IgD-negative memory B cell (primary cell): ENCODE data around the gene CCDC188. TPM values are rescaled to one million over a fixed set of nuclear protein-coding genes. Genes with fewer than 3 reads are reported as not detected.
A peak's percentile ranks its signal among the peaks of the same experiment; 100 is the strongest.

Experiments used
- H3K27ac Mint-ChIP-seq, 3 donors: one replicate each; pipeline ENCODE4 v1.8.0; 2020 to 2022; ENCODE audit warnings: mild to moderate bottlenecking in 3 of 3, mixed read lengths in 3 of 3, moderate library complexity in 1 of 3
- H3K27me3 Mint-ChIP-seq: one replicate; pipeline ENCODE4 v1.8.0; 2021; ENCODE audit warnings: mixed read lengths
- H3K36me3 Mint-ChIP-seq: one replicate; pipeline ENCODE4 v1.8.0; 2020; ENCODE audit warnings: mild to moderate bottlenecking, mixed read lengths
- H3K4me1 Mint-ChIP-seq, 3 donors: one replicate each; pipeline ENCODE4 v1.8.0; 2020 to 2022; ENCODE audit warnings: mixed read lengths in 3 of 3, mild to moderate bottlenecking in 1 of 3
- H3K4me3 Mint-ChIP-seq, 4 donors: one replicate each; pipeline ENCODE4 v1.8.0; 2020 to 2022; ENCODE audit warnings: mild to moderate bottlenecking in 4 of 4, mixed read lengths in 4 of 4, moderate library complexity in 3 of 4
- H3K9me3 Mint-ChIP-seq, 3 donors: one replicate each; pipeline ENCODE4 v1.8.0; 2020 to 2021; ENCODE audit warnings: mixed read lengths in 3 of 3, mild to moderate bottlenecking in 1 of 3
- polyA plus RNA-seq: library from polyadenylated mRNA; unstranded; fragments of 300-500 nt; fragmentation: Illumina TruSeq; gene quantifications from one replicate; pipeline ENCODE4 v1.2.3, GENCODE V29; 2021

The CCDC188 gene
- polyA plus RNA-seq, 1 donor from 2014 or later = not detected

- H3K27me3 Mint-ChIP-seq = no peaks in the 10 kb centered on the region
- no peaks in the 10 kb centered on the region for H3K9me3 Mint-ChIP-seq
- H3K4me1 Mint-ChIP-seq = peaks cover 1 to 7% (median 6%) of the 10 kb centered on the region in 3 donors
- no peak overlapping the region for H3K27ac Mint-ChIP-seq
- H3K36me3 Mint-ChIP-seq = no peaks in the 10 kb centered on the region
- no peak overlapping the region for H3K4me3 Mint-ChIP-seq
Measured at GRCh38 chr22:20139391-20140106, 11.3 kb downstream of the CCDC188 start.

DNA sequence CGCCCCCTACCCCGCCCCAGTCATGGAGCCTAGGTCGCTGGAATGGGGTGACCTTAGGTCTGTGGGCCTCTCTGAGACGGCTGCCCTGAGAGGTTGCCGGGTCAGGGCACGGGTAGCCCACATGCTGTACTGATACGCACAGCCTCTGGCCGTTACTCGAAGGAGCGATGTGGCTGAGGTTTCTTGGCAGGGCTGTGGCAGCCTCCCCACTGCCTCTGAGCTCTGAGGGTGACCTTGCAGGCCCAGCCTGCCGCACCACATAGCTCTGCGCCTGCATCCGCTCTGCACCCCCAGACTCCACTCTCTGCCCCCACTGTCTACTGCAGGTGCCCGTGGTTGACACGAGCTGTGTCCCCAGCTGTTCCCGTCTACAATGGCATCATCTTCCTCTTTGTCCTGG is 12.0 kb downstream of the CCDC188 start:
- peaks cover 4 to 11% (median 6%) of the 10 kb centered on the region in 3 donors for H3K4me1 Mint-ChIP-seq
- no peak overlapping the region for H3K4me3 Mint-ChIP-seq
- H3K36me3 Mint-ChIP-seq = no peaks in the 10 kb centered on the region
- no peaks in the 10 kb centered on the region for H3K9me3 Mint-ChIP-seq
- no peaks in the 10 kb centered on the region for H3K27me3 Mint-ChIP-seq
- no peak overlapping the region for H3K27ac Mint-ChIP-seq

DNA sequence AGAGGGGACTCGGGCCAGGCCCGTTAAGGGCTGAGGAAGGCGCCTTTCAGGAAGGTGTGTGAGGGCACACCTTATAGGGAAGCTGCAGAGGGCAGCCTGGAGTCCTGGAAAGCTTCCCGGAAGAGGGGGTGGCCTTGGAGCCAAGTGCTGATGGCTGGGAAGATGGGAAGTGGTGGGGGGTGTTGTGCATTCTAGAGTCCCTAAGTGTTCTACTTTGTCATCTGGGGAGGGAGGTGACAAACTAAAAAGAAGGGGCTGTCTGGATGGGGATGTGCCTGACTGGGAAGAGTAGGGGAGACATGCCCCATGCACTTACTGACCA is 12.5 kb downstream of the CCDC188 start:
- Mint-ChIP-seq H3K27ac (no peak overlapping the region), H3K27me3 (no peaks in the 10 kb centered on the region), H3K36me3 (no peaks in the 10 kb centered on the region), H3K9me3 (no peaks in the 10 kb centered on the region), H3K4me1 (peaks cover 4 to 11% (median 6%) of the 10 kb centered on the region in 3 donors), H3K4me3 (peak overlapping the region in 1 of 4 donors; percentile 49)

GRCh38 chr22:20137671-20138416 is 13.0 kb downstream of the CCDC188 start:
- Mint-ChIP-seq H3K36me3 (no peaks in the 10 kb centered on the region), H3K27me3 (no peaks in the 10 kb centered on the region), H3K9me3 (no peaks in the 10 kb centered on the region), H3K27ac (peak overlapping the region in 1 of 3 donors; percentile 83), H3K4me1 (peaks cover 4 to 11% (median 10%) of the 10 kb centered on the region in 3 donors), H3K4me3 (no peak overlapping the region)

GRCh38 chr22:20137113-20137512 is 13.7 kb downstream of the CCDC188 start:
- Mint-ChIP-seq H3K36me3 (no peaks in the 10 kb centered on the region), H3K27ac (no peak overlapping the region), H3K4me1 (peaks cover 4 to 11% (median 10%) of the 10 kb centered on the region in 3 donors), H3K4me3 (no peak overlapping the region), H3K9me3 (no peaks in the 10 kb centered on the region), H3K27me3 (no peaks in the 10 kb centered on the region)

- H3K27ac Mint-ChIP-seq = peak overlapping the region in 1 of 3 donors; percentile 84
- no peaks in the 10 kb centered on the region for H3K36me3 Mint-ChIP-seq
- peak overlapping the region in 1 of 4 donors; percentile 27 for H3K4me3 Mint-ChIP-seq
- peaks cover 4 to 11% (median 10%) of the 10 kb centered on the region in 3 donors for H3K4me1 Mint-ChIP-seq
- H3K27me3 Mint-ChIP-seq = no peaks in the 10 kb centered on the region
- H3K9me3 Mint-ChIP-seq = no peaks in the 10 kb centered on the region
Measured at GRCh38 chr22:20136603-20136873, 14.3 kb downstream of the CCDC188 start.

GRCh38 chr22:20135806-20136602 is 14.9 kb downstream of the CCDC188 start:
- peaks cover 4 to 11% (median 10%) of the 10 kb centered on the region in 3 donors for H3K4me1 Mint-ChIP-seq
- peak overlapping the region in 1 of 4 donors; percentile 61 for H3K4me3 Mint-ChIP-seq
- H3K27me3 Mint-ChIP-seq = no peaks in the 10 kb centered on the region
- no peaks in the 10 kb centered on the region for H3K36me3 Mint-ChIP-seq
- H3K27ac Mint-ChIP-seq = peak overlapping the region in 1 of 3 donors; percentile 84
- no peaks in the 10 kb centered on the region for H3K9me3 Mint-ChIP-seq

DNA sequence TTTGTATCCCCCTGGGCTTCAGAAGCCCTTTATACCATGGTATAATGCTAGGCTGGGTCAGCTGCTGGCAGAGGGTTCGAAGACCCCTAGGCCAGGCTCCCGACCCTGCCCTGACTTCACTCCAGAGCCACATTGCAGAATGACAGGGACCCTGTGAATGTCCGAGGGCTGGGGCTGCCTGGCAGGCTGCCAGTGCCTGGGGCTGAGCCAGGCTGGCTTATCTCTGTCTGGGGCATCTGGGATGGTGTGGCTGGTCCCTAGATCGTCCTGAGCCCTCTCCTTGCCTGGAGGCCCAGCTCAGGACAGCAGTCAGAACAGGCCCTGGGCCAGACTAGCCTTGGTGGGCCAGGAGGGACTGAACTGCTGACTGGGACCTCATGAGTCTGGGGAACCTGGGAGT is 15.6 kb downstream of the CCDC188 start:
- Mint-ChIP-seq H3K4me3 (peak overlapping the region in 1 of 4 donors; percentile 61), H3K36me3 (no peaks in the 10 kb centered on the region), H3K27me3 (no peaks in the 10 kb centered on the region), H3K27ac (no peak overlapping the region), H3K4me1 (peaks cover 4 to 11% (median 10%) of the 10 kb centered on the region in 3 donors), H3K9me3 (no peaks in the 10 kb centered on the region)

- Mint-ChIP-seq H3K4me1 (peaks cover 4 to 12% (median 10%) of the 10 kb centered on the region in 3 donors), H3K27ac (no peak overlapping the region), H3K9me3 (no peaks in the 10 kb centered on the region), H3K36me3 (no peaks in the 10 kb centered on the region), H3K27me3 (no peaks in the 10 kb centered on the region), H3K4me3 (peak overlapping the region; percentile 57 to 91 (median 68))
Measured at GRCh38 chr22:20133930-20134549, 16.8 kb downstream of the CCDC188 start.

DNA sequence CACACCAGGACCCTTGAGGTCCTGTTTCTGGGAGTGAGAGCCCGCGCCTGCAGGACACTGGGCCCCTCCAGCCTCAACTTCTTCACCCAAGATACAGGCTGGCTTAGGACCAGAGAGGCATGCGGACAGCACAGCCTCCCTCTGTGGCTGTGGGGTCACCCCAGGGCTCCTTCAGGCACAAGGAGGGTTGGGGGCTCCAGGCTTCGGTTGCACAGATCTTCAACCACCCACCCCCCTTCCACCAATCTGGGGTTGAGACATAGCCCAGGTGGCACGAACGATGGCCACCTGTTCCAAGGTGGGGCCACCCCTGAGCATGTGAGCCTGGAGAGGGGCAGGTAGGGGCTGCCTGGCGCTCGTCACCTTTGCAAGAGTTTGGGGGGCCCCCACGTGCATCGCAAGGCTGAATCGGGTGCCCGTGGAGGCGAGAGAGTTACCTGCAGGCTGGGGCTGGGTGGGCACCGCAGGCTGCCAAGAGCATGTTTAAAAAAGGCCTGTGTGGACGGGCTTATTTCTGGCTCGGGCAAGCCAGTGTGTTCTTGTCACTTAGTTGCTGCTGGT is 18.1 kb downstream of the CCDC188 start:
- Mint-ChIP-seq H3K4me1 (peaks cover 4 to 12% (median 10%) of the 10 kb centered on the region in 3 donors), H3K36me3 (no peaks in the 10 kb centered on the region), H3K27ac (peak overlapping the region in 1 of 3 donors; percentile 31), H3K9me3 (no peaks in the 10 kb centered on the region), H3K27me3 (no peaks in the 10 kb centered on the region), H3K4me3 (peak overlapping the region; percentile 75 to 91 (median 86))

- Mint-ChIP-seq H3K4me3 (peak overlapping the region in 3 of 4 donors; percentile 75 to 91 (median 82)), H3K4me1 (peaks cover 4 to 12% (median 6%) of the 10 kb centered on the region in 3 donors), H3K36me3 (no peaks in the 10 kb centered on the region), H3K27ac (no peak overlapping the region), H3K27me3 (no peaks in the 10 kb centered on the region), H3K9me3 (no peaks in the 10 kb centered on the region)
Measured at GRCh38 chr22:20131859-20132685, 18.8 kb downstream of the CCDC188 start.

- peak within 1 kb of the TSS; percentile 75 to 91 (median 82) for H3K4me3 Mint-ChIP-seq
- no peaks in the 10 kb centered on the region for H3K36me3 Mint-ChIP-seq
Measured at GRCh38 chr22:20131597-20131858, 19.3 kb downstream of the CCDC188 start, which contains the start of gene ZDHHC8. Gene ZDHHC8, plus strand, starts transcription at chr22:20131804. Its CDS starts 144 bp downstream, at chr22:20131948.

GRCh38 chr22:20130731-20131596 is 19.9 kb downstream of the CCDC188 start:
- no peaks in the 10 kb centered on the region for H3K27me3 Mint-ChIP-seq
- H3K4me1 Mint-ChIP-seq = peaks cover 3 to 7% (median 4%) of the 10 kb centered on the region in 3 donors
- peak overlapping the region in 2 of 3 donors; percentile 78 to 79 for H3K27ac Mint-ChIP-seq
- no peaks in the 10 kb centered on the region for H3K9me3 Mint-ChIP-seq
- peak overlapping the region; percentile 65 to 83 (median 80) for H3K4me3 Mint-ChIP-seq
- H3K36me3 Mint-ChIP-seq = no peaks in the 10 kb centered on the region

More at GRCh38 chr22:20131597-20131858, 19.3 kb downstream of the CCDC188 start, which contains the start of gene ZDHHC8:
- Mint-ChIP-seq H3K4me1 (peaks cover 4 to 11% (median 6%) of the 10 kb centered on the region in 3 donors), H3K27ac (peak within 1 kb of the TSS in 2 of 3 donors; percentile 31 to 78), H3K9me3 (no peaks in the 10 kb centered on the region), H3K27me3 (no peaks in the 10 kb centered on the region)
